Suprapubic skin (tissue), 4 donors: ENCODE measurements around the gene TBC1D22A. TPM values are rescaled to one million over a fixed set of nuclear protein-coding genes. Genes with fewer than 3 reads are reported as not detected.

ENCODE experiments used
- DNase-seq, 2 donors: peaks; one replicate each; pipeline ENCODE4 v3.0.0-alpha.2; 2019; ENCODE audit warnings: low spot score in 2 of 2
- H3K27ac ChIP-seq: fragments of 200-600 bp; sonication (generic); one replicate; pipeline ENCODE4 v1.5.1; 2019
- H3K27me3 ChIP-seq: fragments of 200-600 bp; sonication (generic); one replicate; pipeline ENCODE4 v1.5.1; 2019
- H3K36me3 ChIP-seq: fragments of 200-600 bp; sonication (generic); one replicate; pipeline ENCODE4 v1.5.1; 2019
- H3K4me1 ChIP-seq: fragments of 200-600 bp; sonication (generic); one replicate; pipeline ENCODE4 v1.5.1; 2019
- H3K4me3 ChIP-seq: fragments of 200-600 bp; sonication (generic); one replicate; pipeline ENCODE4 v1.5.1; 2019; ENCODE audit warnings: mild to moderate bottlenecking
- H3K9me3 ChIP-seq: fragments of 200-600 bp; sonication (generic); one replicate; pipeline ENCODE4 v1.5.1; 2019
- CTCF ChIP-seq, 2 donors: fragments of 200-600 bp in 1 of 2; fragments of 450-650 bp in 1 of 2; sonication (generic) in 1 of 2; IDR thresholded peaks; one replicate each; pipeline ENCODE4 v1.5.1; 2016 to 2019; ENCODE audit warnings: antibody characterized with exemption in 2 of 2, mild to moderate bottlenecking in 1 of 2, moderate library complexity in 1 of 2
- EP300 ChIP-seq: sonication (generic); formaldehyde crosslinking; IDR thresholded peaks from one replicate; pipeline ENCODE4 v1.6.1; 2017; ENCODE audit warnings: antibody characterized with exemption
- POLR2A ChIP-seq, 2 donors: fragments of 450-650 bp; IDR thresholded peaks; one replicate each; pipeline ENCODE4 v1.6.1; 2017; ENCODE audit warnings: antibody characterized with exemption in 2 of 2, mild to moderate bottlenecking in 2 of 2, moderate library complexity in 2 of 2
- POLR2AphosphoS5 ChIP-seq, 3 donors: sonication (generic); formaldehyde crosslinking; IDR thresholded peaks; one replicate each; pipeline ENCODE4 v1.6.1; 2017; ENCODE audit warnings: antibody characterized with exemption in 3 of 3
- whole genome bisulfite sequencing: methylation state at CpG from one replicate; pipeline ENCODE4 v1.1.5; 2018; 5-methylcytosine and 5-hydroxymethylcytosine counted together
- total RNA-seq, 4 donors: library from RNA; depleted of rRNA; stranded (reverse); fragments of >200 nt; gene quantifications; one replicate each; pipeline ENCODE4 v1.1.0, GENCODE V29; 2016

Gene TBC1D22A
- total RNA-seq, 4 donors from 2014 or later: 24.8 to 43.2 (median 35.4) TPM

GRCh38 chr22:46998331-46998730, 235.9 kb downstream of the TBC1D22A start:
- WGBS: 94% methylated on average over 12 of the region's 12 CpGs
- Histone ChIP-seq H3K36me3 (peaks cover 11% of the 10 kb centered on the region), H3K4me3 (no peak overlapping the region), H3K9me3 (no peaks in the 10 kb centered on the region), H3K27ac (no peak overlapping the region), H3K27me3 (no peaks in the 10 kb centered on the region), H3K4me1 (peaks cover 12% of the 10 kb centered on the region)
- peak in 1 of 2 donors; percentile 11 for DNase-seq
- TF ChIP-seq POLR2A (IDR thresholded peaks at IDR 0.05): no peak
- no peak for TF ChIP-seq EP300
- TF ChIP-seq POLR2AphosphoS5 (IDR thresholded peaks at IDR 0.05): no peak
- TF ChIP-seq CTCF (IDR thresholded peaks at IDR 0.05): no peak

- Histone ChIP-seq H3K27ac (no peak overlapping the region), H3K27me3 (no peaks in the 10 kb centered on the region), H3K4me3 (no peak overlapping the region), H3K36me3 (peaks cover 14% of the 10 kb centered on the region), H3K4me1 (no peaks in the 10 kb centered on the region), H3K9me3 (no peaks in the 10 kb centered on the region)
- TF ChIP-seq POLR2AphosphoS5 (IDR thresholded peaks at IDR 0.05) (no peak), EP300 (no peak), POLR2A (IDR thresholded peaks at IDR 0.05) (no peak), CTCF (IDR thresholded peaks at IDR 0.05) (no peak)
- peak in 1 of 2 donors; percentile 5 for DNase-seq
- WGBS: 82% methylated on average over 11 of the region's 11 CpGs
Observed at GRCh38 chr22:47000256-47000655, 237.8 kb downstream of the TBC1D22A start.

GRCh38 chr22:47000888-47001287, 238.4 kb downstream of the TBC1D22A start:
- Histone ChIP-seq H3K4me3 (no peak overlapping the region), H3K36me3 (peaks cover 14% of the 10 kb centered on the region), H3K4me1 (no peaks in the 10 kb centered on the region), H3K27ac (no peak overlapping the region), H3K9me3 (no peaks in the 10 kb centered on the region), H3K27me3 (no peaks in the 10 kb centered on the region)
- TF ChIP-seq POLR2AphosphoS5 (IDR thresholded peaks at IDR 0.05): no peak
- no peak for TF ChIP-seq POLR2A (IDR thresholded peaks at IDR 0.05)
- TF ChIP-seq EP300: no peak
- TF ChIP-seq CTCF (IDR thresholded peaks at IDR 0.05): no peak
- WGBS: 85% methylated on average over 4 of the region's 4 CpGs
- DNase-seq: peak in 1 of 2 donors; percentile 9

GRCh38 chr22:47001288-47001687, 238.8 kb downstream of the TBC1D22A start:
- Histone ChIP-seq H3K4me3 (no peak overlapping the region), H3K36me3 (peaks cover 16% of the 10 kb centered on the region), H3K27ac (no peak overlapping the region), H3K9me3 (no peaks in the 10 kb centered on the region), H3K4me1 (no peaks in the 10 kb centered on the region), H3K27me3 (no peaks in the 10 kb centered on the region)
- peak in 1 of 2 donors; percentile 15 for DNase-seq
- WGBS: 94% methylated on average over 9 of the region's 9 CpGs
- TF ChIP-seq CTCF (IDR thresholded peaks at IDR 0.05): no peak
- TF ChIP-seq EP300: no peak
- no peak for TF ChIP-seq POLR2AphosphoS5 (IDR thresholded peaks at IDR 0.05)
- TF ChIP-seq POLR2A (IDR thresholded peaks at IDR 0.05): no peak

GRCh38 chr22:47002692-47003091, 240.2 kb downstream of the TBC1D22A start:
- peak in 1 of 2 donors; percentile 40 for DNase-seq
- Histone ChIP-seq H3K36me3 (peaks cover 18% of the 10 kb centered on the region), H3K9me3 (no peaks in the 10 kb centered on the region), H3K27me3 (no peaks in the 10 kb centered on the region), H3K4me3 (no peak overlapping the region), H3K4me1 (no peaks in the 10 kb centered on the region), H3K27ac (no peak overlapping the region)
- WGBS: 85% methylated on average over 8 of the region's 8 CpGs
- TF ChIP-seq EP300 (no peak), POLR2AphosphoS5 (IDR thresholded peaks at IDR 0.05) (no peak), POLR2A (IDR thresholded peaks at IDR 0.05) (no peak), CTCF (IDR thresholded peaks at IDR 0.05) (no peak)
